ENCODE results near the gene MOXD1. TPM values are rescaled to one million over a fixed set of nuclear protein-coding genes. Genes with fewer than 3 reads are reported as not detected.

Gene MOXD1
- total and polyA plus RNA-seq, 2 of the 8 experiments (the other 6 are each of a cell fraction or from before 2014, with no cell fraction given): 1.6 to 3.5 TPM

DNA sequence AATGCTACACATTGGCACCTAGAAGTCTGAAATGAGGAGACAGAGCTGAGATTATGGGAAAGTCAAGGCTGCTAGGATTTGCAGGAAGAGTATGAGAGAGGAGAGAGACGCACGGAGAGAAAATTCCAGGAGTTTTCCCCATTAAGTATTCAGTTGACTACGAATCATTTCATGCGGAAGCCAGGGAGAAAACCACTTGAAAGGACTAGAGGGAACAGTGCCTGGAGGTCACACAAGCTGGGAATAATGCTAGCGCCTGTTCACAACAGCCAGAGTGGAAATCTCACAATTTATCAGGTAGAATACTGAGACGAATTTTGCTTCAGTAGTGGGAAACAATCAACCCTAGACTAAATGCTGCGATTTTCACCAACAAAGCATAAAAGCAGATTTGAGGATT is 118.6 kb downstream of the MOXD1 start (continued):
- TF ChIP-seq POLR2AphosphoS5 (IDR thresholded peaks at IDR 0.05; ENCODE audit: low read depth, low read length): no peak
